ENCODE measurements around the gene SOHLH2.

The SOHLH2 gene

GRCh38 chr13:36132376-36132775 lies 82.0 kb downstream of the SOHLH2 start:
- no peak for DNase-seq (ENCODE audit: low spot score)
- ChIA-PET POLR2A (ENCODE audit: low non-redundant PET) (no interaction called here), CTCF (interaction anchor here (0.6 to 0.7 kb wide), 4 partner anchors 10 to 77 kb away, joined by 3 to 4 read pairs (median 3); no protein-coding TSS in a partner anchor)
- no peak for TF ChIP-seq CTCF (conservative IDR thresholded peaks at IDR 0.05; ENCODE audit: low read depth)
- H3K27ac ChIP-seq = no peak overlapping the region

GRCh38 chr13:36131931-36132297 lies 82.4 kb downstream of the SOHLH2 start:
- ChIA-PET POLR2A (ENCODE audit: low non-redundant PET) (no interaction called here), CTCF (interaction anchor here (0.6 to 0.7 kb wide), 2 partner anchors 47 to 63 kb away, joined by 3 to 4 read pairs; no protein-coding TSS in a partner anchor)
- no peak for DNase-seq (ENCODE audit: low spot score)
- H3K27ac ChIP-seq = no peak overlapping the region
- TF ChIP-seq CTCF (conservative IDR thresholded peaks at IDR 0.05; ENCODE audit: low read depth) = no peak

GRCh38 chr13:36131222-36131930 lies 83.0 kb downstream of the SOHLH2 start, which contains the start of gene DCLK1:
Gene DCLK1, minus strand, starts transcription at chr13:36131382.
- CTCF ChIA-PET = interaction anchor here (0.7 kb wide), 2 partner anchors 64 to 613 kb away, joined by 3 to 4 read pairs; no protein-coding TSS in a partner anchor
- no peak for TF ChIP-seq CTCF (conservative IDR thresholded peaks at IDR 0.05; ENCODE audit: low read depth)
- POLR2A ChIA-PET (ENCODE audit: low non-redundant PET) = no interaction called here
- peak; percentile 9 for DNase-seq (ENCODE audit: low spot score)
- no peak within 1 kb of the TSS for H3K27ac ChIP-seq

- H3K27ac ChIP-seq = no peak overlapping the region
- CTCF ChIA-PET = interaction anchor here (0.6 to 0.7 kb wide), 4 partner anchors 142 to 1506 kb away, joined by 3 to 5 read pairs (median 3); no protein-coding TSS in a partner anchor
- DNase-seq (ENCODE audit: low spot score) = peak; percentile 16
- no peak for TF ChIP-seq CTCF (conservative IDR thresholded peaks at IDR 0.05; ENCODE audit: low read depth)
- POLR2A ChIA-PET (ENCODE audit: low non-redundant PET) = no interaction called here
Observed at GRCh38 chr13:36130552-36131221, 83.7 kb downstream of the SOHLH2 start.

- ChIA-PET CTCF (interaction anchor here (0.6 kb wide), 2 partner anchors 236 to 1505 kb away, joined by 3 to 5 read pairs; no protein-coding TSS in a partner anchor), POLR2A (ENCODE audit: low non-redundant PET) (no interaction called here)
- no peak overlapping the region for H3K27ac ChIP-seq
- no peak for TF ChIP-seq CTCF (conservative IDR thresholded peaks at IDR 0.05; ENCODE audit: low read depth)
- no peak for DNase-seq (ENCODE audit: low spot score)
Observed at GRCh38 chr13:36130193-36130551, 84.2 kb downstream of the SOHLH2 start.

GRCh38 chr13:36129539-36129938 lies 84.8 kb downstream of the SOHLH2 start:
- DNase-seq (ENCODE audit: low spot score) = no peak
- no peak overlapping the region for H3K27ac ChIP-seq
- TF ChIP-seq CTCF (conservative IDR thresholded peaks at IDR 0.05; ENCODE audit: low read depth) = no peak
- ChIA-PET POLR2A (ENCODE audit: low non-redundant PET) (no interaction called here), CTCF (interaction anchor here (0.5 kb wide), 1 partner anchor 797 kb away, joined by 3 read pairs; no protein-coding TSS in a partner anchor)

Data from RWPE1 (cell line).